ENCODE data around the gene ZDHHC6.
"Not testable (repeated sequence)": the region's sequence is repeated elsewhere in the genome, so short reads cannot be mapped to it uniquely, and the experiment has no call there.

ZDHHC6 gene

GRCh38 chr10:112446855-112447619 lies at the start of gene ZDHHC6, which contains the start of gene VTI1A:
Gene ZDHHC6 (minus strand): TSS chr10:112446914. CDS start chr10:112445436, 1,478 bp downstream.
Gene VTI1A (plus strand): TSS chr10:112447215. CDS start chr10:112447374, 159 bp downstream.
- no peaks in the 10 kb centered on the region for H3K27me3 Mint-ChIP-seq
- H3K4me1 Mint-ChIP-seq (ENCODE audit: low read depth) = peaks cover 66% of the 10 kb centered on the region

GRCh38 chr10:112492736-112493135 lies 46.0 kb upstream of the ZDHHC6 start:
- H3K27ac Mint-ChIP-seq = no peak overlapping the region
- H3K9me3 Mint-ChIP-seq (ENCODE audit: low read depth) = no peaks in the 10 kb centered on the region
- peaks cover 8% of the 10 kb centered on the region for H3K36me3 Mint-ChIP-seq
- no peaks in the 10 kb centered on the region for H3K27me3 Mint-ChIP-seq
- H3K4me3 Mint-ChIP-seq = no peak overlapping the region
- peaks cover 16% of the 10 kb centered on the region for H3K4me1 Mint-ChIP-seq (ENCODE audit: low read depth)

More at GRCh38 chr10:112446855-112447619, at the start of gene ZDHHC6, which contains the start of gene VTI1A:
- peak within 1 kb of the TSS; percentile 95 for H3K27ac Mint-ChIP-seq
- peak within 1 kb of the TSS; percentile 96 for H3K4me3 Mint-ChIP-seq
- no peaks in the 10 kb centered on the region for H3K9me3 Mint-ChIP-seq (ENCODE audit: low read depth)
- H3K36me3 Mint-ChIP-seq = peaks cover 6% of the 10 kb centered on the region

GRCh38 chr10:112491144-112491543 lies 44.4 kb upstream of the ZDHHC6 start:
- H3K36me3 Mint-ChIP-seq = peaks cover 10% of the 10 kb centered on the region

GRCh38 chr10:112490545-112490944 lies 43.8 kb upstream of the ZDHHC6 start:
- Mint-ChIP-seq H3K4me1 (ENCODE audit: low read depth) (peaks cover 10% of the 10 kb centered on the region), H3K36me3 (peaks cover 10% of the 10 kb centered on the region), H3K9me3 (ENCODE audit: low read depth) (no peaks in the 10 kb centered on the region), H3K27me3 (no peaks in the 10 kb centered on the region), H3K4me3 (no peak overlapping the region), H3K27ac (no peak overlapping the region)

More at GRCh38 chr10:112491144-112491543, 44.4 kb upstream of the ZDHHC6 start:
- no peaks in the 10 kb centered on the region for H3K27me3 Mint-ChIP-seq
- H3K9me3 Mint-ChIP-seq (ENCODE audit: low read depth) = no peaks in the 10 kb centered on the region
- H3K4me3 Mint-ChIP-seq = no peak overlapping the region
- peaks cover 10% of the 10 kb centered on the region for H3K4me1 Mint-ChIP-seq (ENCODE audit: low read depth)
- no peak overlapping the region for H3K27ac Mint-ChIP-seq

- H3K27me3 Mint-ChIP-seq = no peaks in the 10 kb centered on the region
- no peak overlapping the region for H3K4me3 Mint-ChIP-seq
- H3K36me3 Mint-ChIP-seq = peaks cover 15% of the 10 kb centered on the region
- peaks cover 15% of the 10 kb centered on the region for H3K4me1 Mint-ChIP-seq (ENCODE audit: low read depth)
- no peak overlapping the region for H3K27ac Mint-ChIP-seq
- H3K9me3 Mint-ChIP-seq (ENCODE audit: low read depth) = no peaks in the 10 kb centered on the region
Observed at GRCh38 chr10:112487964-112488363, 41.2 kb upstream of the ZDHHC6 start.

- H3K27ac Mint-ChIP-seq = no peak overlapping the region
- H3K9me3 Mint-ChIP-seq (ENCODE audit: low read depth) = no peaks in the 10 kb centered on the region
- H3K4me1 Mint-ChIP-seq (ENCODE audit: low read depth) = peaks cover 11% of the 10 kb centered on the region
- peaks cover 11% of the 10 kb centered on the region for H3K36me3 Mint-ChIP-seq
- H3K4me3 Mint-ChIP-seq = no peak overlapping the region
- no peaks in the 10 kb centered on the region for H3K27me3 Mint-ChIP-seq
Observed at GRCh38 chr10:112484399-112484798, 37.7 kb upstream of the ZDHHC6 start.

- Mint-ChIP-seq H3K9me3 (ENCODE audit: low read depth) (no peaks in the 10 kb centered on the region), H3K36me3 (peaks cover 4% of the 10 kb centered on the region), H3K27me3 (no peaks in the 10 kb centered on the region), H3K4me3 (no peak overlapping the region), H3K27ac (no peak overlapping the region), H3K4me1 (ENCODE audit: low read depth) (peaks cover 9% of the 10 kb centered on the region)
Observed at GRCh38 chr10:112481602-112482001, 34.9 kb upstream of the ZDHHC6 start.

GRCh38 chr10:112475575-112476218 lies 29.0 kb upstream of the ZDHHC6 start:
- H3K36me3 Mint-ChIP-seq = no peaks in the 10 kb centered on the region
- peaks cover 11% of the 10 kb centered on the region for H3K4me1 Mint-ChIP-seq (ENCODE audit: low read depth)
- no peaks in the 10 kb centered on the region for H3K9me3 Mint-ChIP-seq (ENCODE audit: low read depth)
- no peak overlapping the region for H3K27ac Mint-ChIP-seq
- H3K27me3 Mint-ChIP-seq = no peaks in the 10 kb centered on the region
- no peak overlapping the region for H3K4me3 Mint-ChIP-seq

GRCh38 chr10:112471878-112472487 lies 25.3 kb upstream of the ZDHHC6 start:
- Mint-ChIP-seq H3K36me3 (peaks cover 2% of the 10 kb centered on the region), H3K27me3 (no peaks in the 10 kb centered on the region), H3K9me3 (ENCODE audit: low read depth) (no peaks in the 10 kb centered on the region), H3K27ac (no peak overlapping the region), H3K4me1 (ENCODE audit: low read depth) (peaks cover 10% of the 10 kb centered on the region), H3K4me3 (no peak overlapping the region)

GRCh38 chr10:112467541-112468075 lies 20.9 kb upstream of the ZDHHC6 start:
- H3K27me3 Mint-ChIP-seq = no peaks in the 10 kb centered on the region
- no peak overlapping the region for H3K27ac Mint-ChIP-seq
- H3K36me3 Mint-ChIP-seq = peaks cover 17% of the 10 kb centered on the region

GRCh38 chr10:112466802-112467201 lies 20.1 kb upstream of the ZDHHC6 start:
- Mint-ChIP-seq H3K9me3 (ENCODE audit: low read depth) (no peaks in the 10 kb centered on the region), H3K27me3 (no peaks in the 10 kb centered on the region), H3K27ac (no peak overlapping the region), H3K36me3 (peaks cover 17% of the 10 kb centered on the region), H3K4me3 (no peak overlapping the region), H3K4me1 (ENCODE audit: low read depth) (peaks cover 11% of the 10 kb centered on the region)

More at GRCh38 chr10:112467541-112468075, 20.9 kb upstream of the ZDHHC6 start:
- H3K4me1 Mint-ChIP-seq (ENCODE audit: low read depth) = peaks cover 15% of the 10 kb centered on the region
- H3K9me3 Mint-ChIP-seq (ENCODE audit: low read depth) = no peaks in the 10 kb centered on the region
- H3K4me3 Mint-ChIP-seq = no peak overlapping the region

GRCh38 chr10:112465299-112465883 lies 18.7 kb upstream of the ZDHHC6 start:
- Mint-ChIP-seq H3K4me3 (no peak overlapping the region), H3K36me3 (peaks cover 24% of the 10 kb centered on the region), H3K9me3 (ENCODE audit: low read depth) (no peaks in the 10 kb centered on the region), H3K27me3 (no peaks in the 10 kb centered on the region), H3K27ac (peak overlapping the region; percentile 22), H3K4me1 (ENCODE audit: low read depth) (peaks cover 17% of the 10 kb centered on the region)

- not testable (repeated sequence) for H3K9me3 Mint-ChIP-seq (ENCODE audit: low read depth); H3K4me3 Mint-ChIP-seq; H3K27ac Mint-ChIP-seq; H3K27me3 Mint-ChIP-seq
- Mint-ChIP-seq H3K4me1 (ENCODE audit: low read depth) (peaks cover 18% of the 10 kb centered on the region), H3K36me3 (peaks cover 24% of the 10 kb centered on the region)
Observed at GRCh38 chr10:112464074-112464473, 17.4 kb upstream of the ZDHHC6 start.

GRCh38 chr10:112461029-112461887 lies 14.5 kb upstream of the ZDHHC6 start:
- Mint-ChIP-seq H3K36me3 (peaks cover 20% of the 10 kb centered on the region), H3K9me3 (ENCODE audit: low read depth) (no peaks in the 10 kb centered on the region), H3K27ac (peak overlapping the region; percentile 92), H3K4me3 (no peak overlapping the region), H3K4me1 (ENCODE audit: low read depth) (peaks cover 28% of the 10 kb centered on the region), H3K27me3 (no peaks in the 10 kb centered on the region)

Data from activated naive CD8-positive, alpha-beta T cell (primary cell).